Body of pancreas (tissue), 4 donors: ENCODE measurements around the gene PRSS3.

ENCODE experiments used
- POLR2A ChIP-seq, 3 donors: fragments of 450-650 bp; IDR thresholded peaks; one replicate each; pipeline ENCODE4 v1.6.1; 2016; ENCODE audit warnings: antibody characterized with exemption in 3 of 3, mild to moderate bottlenecking in 2 of 3
- TF ChIP-seq, protein P1 (sequence below), 7 experiments: fragments of 450-650 bp in 4 of 7; fragments of 200-600 bp in 3 of 7; sonication (generic) in 3 of 7; IDR thresholded peaks; one replicate each; pipeline ENCODE4 v1.5.1; 2016 to 2019; ENCODE audit warnings: antibody characterized with exemption in 7 of 7

DNA sequence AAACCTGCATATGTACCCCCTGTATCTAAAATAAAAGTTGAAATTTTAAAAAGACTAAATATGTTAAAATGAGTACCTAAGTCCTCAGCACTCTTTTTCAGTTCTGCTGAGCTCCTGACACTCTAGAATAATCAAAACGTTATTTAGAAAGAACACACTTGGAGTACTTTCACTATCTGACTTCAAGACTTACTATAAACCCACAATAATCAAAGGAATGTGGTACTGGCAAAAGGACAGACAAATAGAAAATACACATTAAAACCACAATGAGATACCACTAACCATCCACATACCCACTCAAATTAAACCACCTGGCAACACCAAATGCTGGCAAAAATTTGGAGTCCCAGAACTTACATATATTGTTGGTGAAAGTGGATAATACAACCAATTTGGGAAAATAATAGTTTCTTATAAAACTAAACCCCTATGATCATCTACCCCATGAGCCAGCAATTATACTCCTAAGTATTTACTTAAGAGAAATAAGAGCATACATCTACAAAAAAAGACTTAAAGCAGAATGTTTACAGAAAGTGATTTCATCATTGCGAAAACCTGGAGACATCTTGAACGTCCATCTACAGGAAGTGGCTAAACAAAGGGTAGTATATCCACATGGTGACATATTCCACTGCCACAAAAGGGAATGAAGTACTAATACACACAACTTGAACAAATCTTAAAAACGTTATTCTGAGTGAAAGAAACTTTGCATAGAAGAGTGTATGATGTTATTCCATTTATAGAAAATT, 12.8 kb upstream of the PRSS3 start:
- TF ChIP-seq, protein P1, sequence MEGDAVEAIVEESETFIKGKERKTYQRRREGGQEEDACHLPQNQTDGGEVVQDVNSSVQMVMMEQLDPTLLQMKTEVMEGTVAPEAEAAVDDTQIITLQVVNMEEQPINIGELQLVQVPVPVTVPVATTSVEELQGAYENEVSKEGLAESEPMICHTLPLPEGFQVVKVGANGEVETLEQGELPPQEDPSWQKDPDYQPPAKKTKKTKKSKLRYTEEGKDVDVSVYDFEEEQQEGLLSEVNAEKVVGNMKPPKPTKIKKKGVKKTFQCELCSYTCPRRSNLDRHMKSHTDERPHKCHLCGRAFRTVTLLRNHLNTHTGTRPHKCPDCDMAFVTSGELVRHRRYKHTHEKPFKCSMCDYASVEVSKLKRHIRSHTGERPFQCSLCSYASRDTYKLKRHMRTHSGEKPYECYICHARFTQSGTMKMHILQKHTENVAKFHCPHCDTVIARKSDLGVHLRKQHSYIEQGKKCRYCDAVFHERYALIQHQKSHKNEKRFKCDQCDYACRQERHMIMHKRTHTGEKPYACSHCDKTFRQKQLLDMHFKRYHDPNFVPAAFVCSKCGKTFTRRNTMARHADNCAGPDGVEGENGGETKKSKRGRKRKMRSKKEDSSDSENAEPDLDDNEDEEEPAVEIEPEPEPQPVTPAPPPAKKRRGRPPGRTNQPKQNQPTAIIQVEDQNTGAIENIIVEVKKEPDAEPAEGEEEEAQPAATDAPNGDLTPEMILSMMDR (IDR thresholded peaks at IDR 0.05) = no peak
- TF ChIP-seq POLR2A (IDR thresholded peaks at IDR 0.05) = no peak
